Measurements from ENCODE around the gene PPP1R26.
"Not testable (repeated sequence)": the region's sequence is repeated elsewhere in the genome, so short reads cannot be mapped to it uniquely, and the experiment has no call there.

Gene PPP1R26

GRCh38 chr9:135512904-135513303 lies 33.3 kb downstream of the PPP1R26 start:
- TF ChIP-seq ZFX (IDR thresholded peaks at IDR 0.05), result no peak
- TF ChIP-seq, protein P1, sequence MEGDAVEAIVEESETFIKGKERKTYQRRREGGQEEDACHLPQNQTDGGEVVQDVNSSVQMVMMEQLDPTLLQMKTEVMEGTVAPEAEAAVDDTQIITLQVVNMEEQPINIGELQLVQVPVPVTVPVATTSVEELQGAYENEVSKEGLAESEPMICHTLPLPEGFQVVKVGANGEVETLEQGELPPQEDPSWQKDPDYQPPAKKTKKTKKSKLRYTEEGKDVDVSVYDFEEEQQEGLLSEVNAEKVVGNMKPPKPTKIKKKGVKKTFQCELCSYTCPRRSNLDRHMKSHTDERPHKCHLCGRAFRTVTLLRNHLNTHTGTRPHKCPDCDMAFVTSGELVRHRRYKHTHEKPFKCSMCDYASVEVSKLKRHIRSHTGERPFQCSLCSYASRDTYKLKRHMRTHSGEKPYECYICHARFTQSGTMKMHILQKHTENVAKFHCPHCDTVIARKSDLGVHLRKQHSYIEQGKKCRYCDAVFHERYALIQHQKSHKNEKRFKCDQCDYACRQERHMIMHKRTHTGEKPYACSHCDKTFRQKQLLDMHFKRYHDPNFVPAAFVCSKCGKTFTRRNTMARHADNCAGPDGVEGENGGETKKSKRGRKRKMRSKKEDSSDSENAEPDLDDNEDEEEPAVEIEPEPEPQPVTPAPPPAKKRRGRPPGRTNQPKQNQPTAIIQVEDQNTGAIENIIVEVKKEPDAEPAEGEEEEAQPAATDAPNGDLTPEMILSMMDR (conservative IDR thresholded peaks at IDR 0.05), result no peak
- H3K27ac ChIP-seq, result no peak overlapping the region

DNA sequence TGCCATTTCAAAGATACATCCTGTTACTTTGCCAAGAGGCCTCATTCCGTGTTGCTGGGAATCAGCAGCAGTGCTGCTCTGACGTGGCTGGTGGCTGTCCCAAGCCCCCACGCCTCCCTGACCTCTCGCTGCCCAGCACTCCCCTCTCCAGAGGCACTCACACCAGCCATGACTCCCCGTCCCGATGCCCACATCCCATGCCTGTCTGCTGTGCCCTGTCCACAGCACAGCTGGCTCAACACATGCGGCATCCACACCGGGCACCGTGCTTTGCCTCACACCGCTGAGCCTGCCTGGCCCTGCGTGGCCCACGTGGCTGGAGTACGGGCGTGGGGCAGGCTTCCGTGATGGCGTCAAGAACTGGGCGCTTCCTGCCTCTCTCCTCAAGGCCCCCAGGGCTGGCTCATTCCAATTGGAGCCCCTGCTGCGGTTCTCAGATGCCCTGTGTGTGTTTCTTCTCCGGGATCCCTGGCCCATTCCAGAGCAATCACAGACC lies 33.8 kb downstream of the PPP1R26 start:
- no peak overlapping the region for H3K27ac ChIP-seq
- TF ChIP-seq, protein P1 (conservative IDR thresholded peaks at IDR 0.05), result no peak
- TF ChIP-seq ZFX (IDR thresholded peaks at IDR 0.05), result no peak

GRCh38 chr9:135513906-135514305 lies 34.3 kb downstream of the PPP1R26 start:
- H3K27ac ChIP-seq, result not testable (repeated sequence)

- no peak overlapping the region for H3K27ac ChIP-seq
- TF ChIP-seq, protein P1 (conservative IDR thresholded peaks at IDR 0.05), result no peak
- TF ChIP-seq ZFX (IDR thresholded peaks at IDR 0.05), result no peak
These were observed 34.9 kb downstream of the PPP1R26 start for GRCh38 chr9:135514342-135515082.

GRCh38 chr9:135515083-135515951 lies 35.7 kb downstream of the PPP1R26 start:
- TF ChIP-seq, protein P1 (conservative IDR thresholded peaks at IDR 0.05), result no peak
- TF ChIP-seq ZFX (IDR thresholded peaks at IDR 0.05), result no peak
- no peak overlapping the region for H3K27ac ChIP-seq

GRCh38 chr9:135516132-135516860 lies 36.7 kb downstream of the PPP1R26 start:
- H3K27ac ChIP-seq, result no peak overlapping the region
- TF ChIP-seq ZFX (IDR thresholded peaks at IDR 0.05), result no peak
- TF ChIP-seq, protein P1 (conservative IDR thresholded peaks at IDR 0.05), result no peak

DNA sequence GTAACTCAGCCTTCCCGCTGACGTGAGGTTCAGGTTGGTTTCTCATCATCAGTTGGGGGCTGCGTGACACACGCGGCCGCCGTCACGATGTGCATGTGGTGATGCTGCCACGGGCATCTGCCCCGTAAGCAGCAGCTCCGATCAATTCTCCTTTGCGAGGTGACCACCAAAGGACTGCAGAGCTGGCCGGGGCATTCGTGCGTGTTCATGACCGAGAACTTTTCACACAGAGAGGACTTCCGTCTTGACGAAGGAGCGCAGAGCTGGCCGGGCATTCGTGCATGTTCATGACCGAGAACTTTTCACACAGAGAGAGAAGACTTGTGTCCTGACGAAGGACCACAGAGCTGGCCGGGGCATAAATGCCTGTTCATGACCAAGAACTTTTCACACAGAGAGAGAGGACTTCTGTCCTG lies 37.8 kb downstream of the PPP1R26 start:
- TF ChIP-seq ZFX (IDR thresholded peaks at IDR 0.05), result no peak
- no peak overlapping the region for H3K27ac ChIP-seq

Data from C4-2B (cell line).